GM12878 (cell line): ENCODE results near the gene KIRREL1. TPM values are rescaled to one million over a fixed set of nuclear protein-coding genes. Genes with fewer than 3 reads are reported as not detected.

Experiments
- ATAC-seq: fragments of 200-7000 bp; cut with Tn5 transposase; 3 replicates; pipeline ENCODE4 v1.9.1; 2020; ENCODE audit warnings: mild to moderate bottlenecking, moderate library complexity
- BruUV-seq: library from RNA; stranded (reverse); fragments of 400-500 nt; replicated peaks from 2 replicates; lab custom pipeline; 2021; lab: Mats Ljungman, UMichigan
- CTCF ChIA-PET: fragments of 300-600 bp; sonication (Branson Sonifier 250); formaldehyde crosslinking; extraction: SDS; loops from one replicate; lab custom pipeline; 2021; ENCODE audit warnings: inconsistent platforms; lab: Yijun Ruan, JAX
- POLR2A ChIA-PET: fragments of 350-600 bp; formaldehyde crosslinking; extraction: SDS; loops from one replicate; lab custom pipeline; 2021; ENCODE audit warnings: inconsistent platforms; lab: Charles Lee
- RAD21 ChIA-PET: fragments of 300-600 bp; sonication (Branson Sonifier 250); formaldehyde crosslinking; loops from one replicate; lab custom pipeline; 2023; ENCODE audit warnings: antibody characterized with exemption; ENCODE audit not compliant: unreplicated experiment; lab: Charles Lee
- SMC1A ChIA-PET: fragments of 300-600 bp; sonication (Branson Sonifier 250); formaldehyde crosslinking; loops from one replicate; lab custom pipeline; 2023; ENCODE audit not compliant: unreplicated experiment, uncharacterized antibody; lab: Charles Lee
- DNase-seq: peaks from one replicate; pipeline ENCODE4 v3.0.0-alpha.2; 2011; ENCODE audit warnings: low read depth, low spot score
- FAIRE-seq: peaks from 3 replicates; lab custom pipeline; 2011; peaks lifted over from hg19 to GRCh38; lab: Jason Lieb, UNC
- H2AFZ ChIP-seq: 2 replicates; pipeline ENCODE4 v1.6.0; 2011; ENCODE audit warnings: low read depth, low read length, control low read depth; ENCODE audit not compliant: control insufficient read depth
- H3K27ac ChIP-seq: 2 replicates; pipeline ENCODE4 v1.5.1; 2011; ENCODE audit warnings: control low read depth; ENCODE audit not compliant: control insufficient read depth, insufficient read depth
- H3K27me3 ChIP-seq, 2 experiments: replicated peaks in 1 of 2; 2 replicates each; pipeline versions ENCODE4 v1.6.0 to v1.6.1; 2011; ENCODE audit warnings: low read length in 1 of 2; ENCODE audit not compliant: control insufficient read depth in 2 of 2, insufficient read depth in 2 of 2
- H3K36me3 ChIP-seq, 2 experiments: 2 replicates each; pipeline ENCODE4 v1.5.1; 2011; ENCODE audit warnings: low read length in 1 of 2; ENCODE audit not compliant: control insufficient read depth in 2 of 2, insufficient read depth in 2 of 2
- H3K4me1 ChIP-seq: 2 replicates; pipeline ENCODE4 v1.6.1; 2011; ENCODE audit warnings: mild to moderate bottlenecking, low read length, moderate library complexity, mixed read lengths; ENCODE audit not compliant: control insufficient read depth, insufficient read depth
- H3K4me2 ChIP-seq: 2 replicates; pipeline ENCODE4 v1.6.0; 2011; ENCODE audit warnings: control low read depth; ENCODE audit not compliant: control insufficient read depth, insufficient read depth
- H3K4me3 ChIP-seq: fragments of 200-600 bp; sonication (generic); 2 replicates; pipeline ENCODE4 v1.5.1; 2016
- H3K79me2 ChIP-seq: 2 replicates; pipeline ENCODE4 v1.6.0; 2011; ENCODE audit warnings: low read length; ENCODE audit not compliant: control insufficient read depth, insufficient read depth
- H3K9ac ChIP-seq: 2 replicates; pipeline ENCODE4 v1.8.0; 2011; ENCODE audit warnings: low read length, control low read depth, mixed read lengths; ENCODE audit not compliant: control insufficient read depth, insufficient read depth
- H3K9me3 ChIP-seq: replicated peaks from 3 replicates; pipeline ENCODE4 v1.5.1; 2011; ENCODE audit warnings: mild to moderate bottlenecking, low read length; ENCODE audit not compliant: control insufficient read depth, insufficient read depth
- H4K20me1 ChIP-seq: 2 replicates; pipeline ENCODE4 v1.6.0; 2011; ENCODE audit not compliant: control insufficient read depth, insufficient read depth
- BHLHE40 ChIP-seq, 2 experiments: fragments of 450-650 bp in 1 of 2; IDR thresholded peaks; 2 replicates each; pipeline ENCODE4 v1.6.1; 2011 to 2017; ENCODE audit warnings: low read depth in 2 of 2, borderline replicate concordance in 1 of 2, improper control_type of control experiment in 1 of 2, low read length in 1 of 2, mild to moderate bottlenecking in 1 of 2
- GABPA ChIP-seq: IDR thresholded peaks from 2 replicates; pipeline ENCODE4 v1.6.1; 2014; ENCODE audit warnings: antibody characterized with exemption, low read depth, mild to moderate bottlenecking, inconsistent platforms
- HDGF ChIP-seq: fragments of 450-650 bp; IDR thresholded peaks from 2 replicates; pipeline ENCODE4 v1.6.1; 2016; ENCODE audit warnings: antibody characterized with exemption
- IKZF2 ChIP-seq, 2 experiments: fragments of 450-650 bp; IDR thresholded peaks; 2 replicates each; pipeline ENCODE4 v1.6.1; 2017; ENCODE audit warnings: mild to moderate bottlenecking in 2 of 2, moderate library complexity in 2 of 2
- MTA2 ChIP-seq: fragments of 450-650 bp; IDR thresholded peaks from 2 replicates; pipeline ENCODE4 v1.6.1; 2016; ENCODE audit warnings: low read depth, mild to moderate bottlenecking, moderate library complexity
- NFXL1 ChIP-seq: fragments of 450-650 bp; IDR thresholded peaks from 2 replicates; pipeline ENCODE4 v1.6.1; 2017; ENCODE audit warnings: antibody characterized with exemption, mild to moderate bottlenecking, borderline replicate concordance
- NR2C2 ChIP-seq: IDR thresholded peaks from 2 replicates; pipeline ENCODE4 v1.6.1; 2011; ENCODE audit warnings: borderline replicate concordance, low read depth; ENCODE audit not compliant: control insufficient read depth, insufficient read length
- NR2F1 ChIP-seq: fragments of 450-650 bp; conservative IDR thresholded peaks from 2 replicates; pipeline ENCODE4 v1.6.1; 2017; ENCODE audit warnings: mild to moderate bottlenecking
- POU2F2 ChIP-seq: IDR thresholded peaks from 3 replicates; pipeline ENCODE4 v1.6.1; 2011; ENCODE audit warnings: low read depth, mild to moderate bottlenecking, low read length, borderline replicate concordance
- SMAD5 ChIP-seq: IDR thresholded peaks from 2 replicates; pipeline ENCODE4 v1.6.1; 2016; ENCODE audit warnings: antibody characterized with exemption, low read depth
- YY1 ChIP-seq: IDR thresholded peaks from 2 replicates; pipeline ENCODE4 v1.6.1; 2011; ENCODE audit warnings: low read depth, mild to moderate bottlenecking, low read length
- ZNF274 ChIP-seq: IDR thresholded peaks from one replicate; pipeline ENCODE4 v1.8.0; 2011; ENCODE audit not compliant: insufficient read length, insufficient read depth
- WGBS: methylation state at CpG from one replicate; pipeline ENCODE4 v1.1.6; 2016; ENCODE audit warnings: low lambda C conversion rate; ENCODE audit not compliant: insufficient replicate concordance, insufficient coverage; ENCODE audit errors: missing lambda C conversion rate; 5-methylcytosine and 5-hydroxymethylcytosine counted together
- in situ Hi-C: fragments of 300-500 bp; cut with MboI; formaldehyde crosslinking; loops from 9 replicates; pipeline ENCODE4 v1.14.3; 2018; ENCODE audit warnings: mixed read lengths
- intact Hi-C: fragments of 100-400 bp; cut with micrococcal nuclease; formaldehyde crosslinking; loops from one replicate; pipeline ENCODE4 v1.14.2; 2022; ENCODE audit not compliant: unreplicated experiment
- polyA plus RNA-seq, 11 experiments: library from polyadenylated mRNA; depleted of rRNA in 4 of 11; unstranded in 6 of 11; stranded (reverse) in 5 of 11; fragments of >200 nt; fragmentation: Nextera tagmentation in 4 of 11; fragmentation: Illumina TruSeq in 1 of 11; extraction: Ambion mirVana in 4 of 11; extraction: Trizol in 1 of 11; gene quantifications; 1 replicate in 1 of 11; 2 replicates in 10 of 11; pipeline versions ENCODE4 v1.2.1 to v1.2.3, GENCODE V29; 2011 to 2016; ENCODE audit warnings: inconsistent platforms in 2 of 11, missing spikeins in 2 of 11, low read depth in 1 of 11
- total RNA-seq, 4 experiments: library from RNA; depleted of rRNA in 3 of 4; stranded (reverse); fragments of >200 nt in 3 of 4; fragmentation: Illumina TruSeq in 1 of 4; extraction: Trizol in 1 of 4; gene quantifications; 2 replicates each; pipeline versions ENCODE4 v1.2.1 to v1.2.3, GENCODE V29; 2013 to 2021
- TF ChIP-seq, protein P1 (sequence below): IDR thresholded peaks from 2 replicates; pipeline ENCODE4 v1.6.1; 2012; ENCODE audit warnings: mild to moderate bottlenecking, low read depth, low read length
- TF ChIP-seq, protein P2 (sequence below): IDR thresholded peaks from 2 replicates; pipeline ENCODE4 v1.6.1; 2012; ENCODE audit warnings: low read depth, low read length, improper control_type of control experiment

The KIRREL1 gene
- total and polyA plus RNA-seq, 10 of the 15 experiments (the other 5 are each of a cell fraction or from before 2014, with no cell fraction given) = 0.15 TPM; not detected in 9

DNA sequence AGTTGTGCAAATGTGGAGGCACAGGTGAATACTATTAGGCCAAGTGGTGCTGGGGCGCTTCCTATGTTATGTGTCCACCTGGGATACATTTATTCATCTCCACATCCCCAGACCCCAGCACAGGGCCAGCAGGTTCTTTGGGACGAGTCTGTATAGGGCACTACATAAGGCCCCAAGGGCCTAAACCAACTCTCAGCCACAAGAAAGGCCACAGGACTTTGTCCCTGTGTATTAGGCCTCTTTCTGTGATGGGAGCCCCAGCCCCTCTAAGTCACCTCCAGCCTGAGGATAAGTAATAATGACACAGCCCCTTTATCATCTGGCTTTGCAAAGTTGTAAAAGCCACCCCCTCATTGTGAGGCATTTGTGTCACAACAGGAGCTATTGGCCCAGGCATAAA lies 108.0 kb downstream of the KIRREL1 start:
- no peaks in the 10 kb centered on the region for H3K79me2 ChIP-seq
- no peak for ATAC-seq
- RAD21 ChIA-PET = no interaction called here
- no peak overlapping the region for H3K4me2 ChIP-seq
- SMC1A ChIA-PET = interaction anchor here (0.7 to 2.0 kb wide), 2 partner anchors 19 to 25 kb away, joined by 3 to 6 read pairs; no protein-coding TSS in a partner anchor
- no peak for TF ChIP-seq GABPA
- no peak for TF ChIP-seq MTA2
- no peak for TF ChIP-seq BHLHE40 (IDR thresholded peaks at IDR 0.05; ENCODE audit: borderline replicate concordance in 1 of 2, low read depth in 2 of 2, low read length in 1 of 2)
- in situ Hi-C loops (no loop called here), intact Hi-C loops (no loop called here)
- POLR2A ChIA-PET = no interaction called here
- DNase-seq = no peak
- no peaks in the 10 kb centered on the region for H3K36me3 ChIP-seq
- no peak overlapping the region for H3K9ac ChIP-seq
- no peak overlapping the region for H3K27ac ChIP-seq
- no peaks in the 10 kb centered on the region for H3K4me1 ChIP-seq
- no peak for FAIRE-seq
- H3K27me3 ChIP-seq = no peaks in the 10 kb centered on the region
- no peaks in the 10 kb centered on the region for H4K20me1 ChIP-seq
- no peaks in the 10 kb centered on the region for H3K9me3 ChIP-seq
- no TSS peak for BruUV-seq
- 0% methylated on average over 2 of the region's 2 CpGs for WGBS
- CTCF ChIA-PET = interaction anchor here (1.1 to 11.3 kb wide), 2 partner anchors 10 to 20 kb away, joined by 3 to 210 read pairs; no protein-coding TSS in a partner anchor
- H2AFZ ChIP-seq = no peak overlapping the region
- H3K4me3 ChIP-seq = no peak overlapping the region

DNA sequence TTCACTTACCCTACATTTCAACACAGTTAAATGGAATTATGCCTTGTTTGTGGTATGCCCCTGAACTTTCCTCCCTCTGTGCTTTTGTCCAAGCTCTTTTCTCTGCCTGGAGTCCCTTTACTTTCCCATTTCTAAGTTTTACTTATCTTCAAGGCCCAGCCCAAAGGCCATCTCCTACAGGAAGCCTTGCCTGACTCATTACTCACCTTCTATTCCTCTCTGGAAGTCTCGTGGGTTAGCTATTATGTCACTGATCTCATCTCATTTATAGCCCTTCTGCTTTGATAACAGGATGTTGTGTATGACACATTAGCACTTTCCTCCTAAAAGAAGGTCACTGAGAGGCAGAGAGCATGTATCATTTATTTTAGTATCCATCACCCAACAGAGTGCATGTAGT lies 108.5 kb downstream of the KIRREL1 start:
- POLR2A ChIA-PET = no interaction called here
- Histone ChIP-seq H3K27ac (no peak overlapping the region), H3K36me3 (no peaks in the 10 kb centered on the region), H3K4me2 (no peak overlapping the region), H2AFZ (no peak overlapping the region), H3K4me3 (no peak overlapping the region), H3K4me1 (no peaks in the 10 kb centered on the region), H3K79me2 (no peaks in the 10 kb centered on the region), H3K9ac (no peak overlapping the region), H4K20me1 (no peaks in the 10 kb centered on the region), H3K9me3 (no peaks in the 10 kb centered on the region), H3K27me3 (no peaks in the 10 kb centered on the region; a peak in 1 of 4 replicates)
- BruUV-seq = no TSS peak
- no peak for ATAC-seq
- no peak for FAIRE-seq
- 5% methylated on average over 1 of the region's 1 CpG for WGBS
- in situ Hi-C loops = no loop called here
- CTCF ChIA-PET = interaction anchor here (11.3 kb wide), 1 partner anchor 20 kb away, joined by 210 read pairs; no protein-coding TSS in a partner anchor
- RAD21 ChIA-PET = no interaction called here
- SMC1A ChIA-PET = interaction anchor here (0.7 kb wide), 1 partner anchor 24 kb away, joined by 3 read pairs; no protein-coding TSS in a partner anchor
- no peak for DNase-seq
- intact Hi-C loops = no loop called here
- no peak for TF ChIP-seq IKZF2 (IDR thresholded peaks at IDR 0.05)
- TF ChIP-seq, protein P1, sequence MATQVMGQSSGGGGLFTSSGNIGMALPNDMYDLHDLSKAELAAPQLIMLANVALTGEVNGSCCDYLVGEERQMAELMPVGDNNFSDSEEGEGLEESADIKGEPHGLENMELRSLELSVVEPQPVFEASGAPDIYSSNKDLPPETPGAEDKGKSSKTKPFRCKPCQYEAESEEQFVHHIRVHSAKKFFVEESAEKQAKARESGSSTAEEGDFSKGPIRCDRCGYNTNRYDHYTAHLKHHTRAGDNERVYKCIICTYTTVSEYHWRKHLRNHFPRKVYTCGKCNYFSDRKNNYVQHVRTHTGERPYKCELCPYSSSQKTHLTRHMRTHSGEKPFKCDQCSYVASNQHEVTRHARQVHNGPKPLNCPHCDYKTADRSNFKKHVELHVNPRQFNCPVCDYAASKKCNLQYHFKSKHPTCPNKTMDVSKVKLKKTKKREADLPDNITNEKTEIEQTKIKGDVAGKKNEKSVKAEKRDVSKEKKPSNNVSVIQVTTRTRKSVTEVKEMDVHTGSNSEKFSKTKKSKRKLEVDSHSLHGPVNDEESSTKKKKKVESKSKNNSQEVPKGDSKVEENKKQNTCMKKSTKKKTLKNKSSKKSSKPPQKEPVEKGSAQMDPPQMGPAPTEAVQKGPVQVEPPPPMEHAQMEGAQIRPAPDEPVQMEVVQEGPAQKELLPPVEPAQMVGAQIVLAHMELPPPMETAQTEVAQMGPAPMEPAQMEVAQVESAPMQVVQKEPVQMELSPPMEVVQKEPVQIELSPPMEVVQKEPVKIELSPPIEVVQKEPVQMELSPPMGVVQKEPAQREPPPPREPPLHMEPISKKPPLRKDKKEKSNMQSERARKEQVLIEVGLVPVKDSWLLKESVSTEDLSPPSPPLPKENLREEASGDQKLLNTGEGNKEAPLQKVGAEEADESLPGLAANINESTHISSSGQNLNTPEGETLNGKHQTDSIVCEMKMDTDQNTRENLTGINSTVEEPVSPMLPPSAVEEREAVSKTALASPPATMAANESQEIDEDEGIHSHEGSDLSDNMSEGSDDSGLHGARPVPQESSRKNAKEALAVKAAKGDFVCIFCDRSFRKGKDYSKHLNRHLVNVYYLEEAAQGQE = no peak
- TF ChIP-seq SMAD5 = no peak
- no peak for TF ChIP-seq NR2F1
- no peak for TF ChIP-seq HDGF
- no peak for TF ChIP-seq NR2C2
- TF ChIP-seq YY1 = no peak
- no peak for TF ChIP-seq NFXL1
- TF ChIP-seq, protein P2, sequence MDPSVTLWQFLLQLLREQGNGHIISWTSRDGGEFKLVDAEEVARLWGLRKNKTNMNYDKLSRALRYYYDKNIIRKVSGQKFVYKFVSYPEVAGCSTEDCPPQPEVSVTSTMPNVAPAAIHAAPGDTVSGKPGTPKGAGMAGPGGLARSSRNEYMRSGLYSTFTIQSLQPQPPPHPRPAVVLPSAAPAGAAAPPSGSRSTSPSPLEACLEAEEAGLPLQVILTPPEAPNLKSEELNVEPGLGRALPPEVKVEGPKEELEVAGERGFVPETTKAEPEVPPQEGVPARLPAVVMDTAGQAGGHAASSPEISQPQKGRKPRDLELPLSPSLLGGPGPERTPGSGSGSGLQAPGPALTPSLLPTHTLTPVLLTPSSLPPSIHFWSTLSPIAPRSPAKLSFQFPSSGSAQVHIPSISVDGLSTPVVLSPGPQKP = no peak
- no peak for TF ChIP-seq POU2F2
- TF ChIP-seq ZNF274 = no peak
